ENCODE results near the gene ABCC8.
A peak's percentile ranks its signal among the peaks of the same experiment; 100 is the strongest.

The ABCC8 gene

GRCh38 chr11:17389211-17389956, 87.3 kb downstream of the ABCC8 start (continued):
- TF ChIP-seq ZSCAN5A (tag by site-specific recombination; IDR thresholded peaks at IDR 0.05) = no peak
- no peak for TF ChIP-seq ZNF555 (tag by site-specific recombination; conservative IDR thresholded peaks at IDR 0.05)
- peak; percentile 78 for TF ChIP-seq KLF8 (tag by site-specific recombination; IDR thresholded peaks at IDR 0.05)
- no peak for TF ChIP-seq GLI2 (tag by site-specific recombination; IDR thresholded peaks at IDR 0.05; ENCODE audit: borderline replicate concordance, low read depth)
- TF ChIP-seq MZF1 (tag by site-specific recombination; IDR thresholded peaks at IDR 0.05; ENCODE audit: borderline replicate concordance) = no peak
- TF ChIP-seq ZXDB (tag by site-specific recombination; IDR thresholded peaks at IDR 0.05) = peak; percentile 57
- no peak for TF ChIP-seq ZNF266 (tag by site-specific recombination; IDR thresholded peaks at IDR 0.05; ENCODE audit: low read depth)
- 0 out of 2 replicates have a peak, but pooled peaks have one; percentile 67 for TF ChIP-seq KLF16 (tag by site-specific recombination; IDR thresholded peaks at IDR 0.05)
- no peak for TF ChIP-seq ZBTB21 (tag by site-specific recombination; IDR thresholded peaks at IDR 0.05)
- TF ChIP-seq ZNF624 (tag by site-specific recombination; IDR thresholded peaks at IDR 0.05) = no peak
- peak; percentile 61 for TF ChIP-seq ZFHX2 (tag by site-specific recombination; conservative IDR thresholded peaks at IDR 0.05)
- no peak for TF ChIP-seq ZBTB44 (tag by site-specific recombination; IDR thresholded peaks at IDR 0.05)
- TF ChIP-seq YY2 (tag by site-specific recombination; IDR thresholded peaks at IDR 0.05) = no peak
- TF ChIP-seq ZNF121 (tag by site-specific recombination; IDR thresholded peaks at IDR 0.05) = no peak
- TF ChIP-seq ZBTB8A (tag by site-specific recombination; IDR thresholded peaks at IDR 0.05) = peak; percentile 24; the same call in 1 of the 2 replicates
- no peak for TF ChIP-seq ZNF600 (tag by site-specific recombination; IDR thresholded peaks at IDR 0.05)
- peak; percentile 55; the same call in 1 of the 2 replicates for TF ChIP-seq PATZ1 (tag by site-specific recombination; IDR thresholded peaks at IDR 0.05)
- TF ChIP-seq ZBTB10 (tag by site-specific recombination; IDR thresholded peaks at IDR 0.05) = 0 out of 2 replicates have a peak, but pooled peaks have one; percentile 40
- TF ChIP-seq INSM2 (tag by site-specific recombination; IDR thresholded peaks at IDR 0.05) = no peak
- TF ChIP-seq KLF1 (tag by site-specific recombination; IDR thresholded peaks at IDR 0.05) = peak; percentile 88
- peak; percentile 39; the same call in 1 of the 2 replicates for TF ChIP-seq ZBTB17 (tag by site-specific recombination; IDR thresholded peaks at IDR 0.05)
- no peak for TF ChIP-seq ZNF112 (tag by site-specific recombination; IDR thresholded peaks at IDR 0.05)
- TF ChIP-seq SP3 (tag by site-specific recombination; IDR thresholded peaks at IDR 0.05) = peak; percentile 86
- TF ChIP-seq ZNF580 (tag by site-specific recombination; IDR thresholded peaks at IDR 0.05) = no peak
- no peak for TF ChIP-seq ZNF18 (tag by site-specific recombination; IDR thresholded peaks at IDR 0.05)
